GM13977 (cell line): ENCODE data around the gene RASGRF2.
"Not testable (repeated sequence)": the region's sequence is repeated elsewhere in the genome, so short reads cannot be mapped to it uniquely, and the experiment has no call there.

Experiments
- DNase-seq: peaks from one replicate; pipeline ENCODE4 v3.0.0; 2012; ENCODE audit warnings: low spot score
- in situ Hi-C: fragments of 300-500 bp; cut with MboI; formaldehyde crosslinking; loops from one replicate; pipeline ENCODE4 v1.12.0; 2022; ENCODE audit warnings: low sequenced_read_pairs, low pct_unique_long_range_greater_than_20kb, mixed read lengths, inconsistent platforms; ENCODE audit not compliant: unreplicated experiment
- TF ChIP-seq, protein P1 (sequence below): IDR thresholded peaks from 2 replicates; pipeline ENCODE4 v1.5.1; 2012; ENCODE audit warnings: mild to moderate bottlenecking, control low read depth; ENCODE audit not compliant: insufficient read depth; ENCODE audit errors: extremely low read depth, missing control alignments

Gene RASGRF2

DNA sequence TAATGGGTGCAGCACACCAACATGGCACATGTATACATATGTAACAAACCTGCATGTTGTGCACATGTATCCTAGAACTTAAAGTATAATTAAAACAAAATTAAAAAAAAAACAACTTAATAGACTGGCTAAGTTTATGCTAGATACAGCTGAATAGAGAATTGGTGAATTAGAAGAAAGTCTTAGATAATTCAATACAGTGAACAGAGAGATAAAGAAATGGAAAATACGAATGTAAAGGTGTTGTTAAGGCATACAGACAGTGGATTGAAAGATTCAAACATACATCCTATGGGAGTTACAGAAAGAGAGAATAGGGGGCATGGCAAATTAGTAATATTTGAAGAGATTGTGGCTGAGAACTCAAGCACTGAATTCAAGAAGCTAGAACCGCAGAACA lies 75.4 kb downstream of the RASGRF2 start:
- TF ChIP-seq, protein P1, sequence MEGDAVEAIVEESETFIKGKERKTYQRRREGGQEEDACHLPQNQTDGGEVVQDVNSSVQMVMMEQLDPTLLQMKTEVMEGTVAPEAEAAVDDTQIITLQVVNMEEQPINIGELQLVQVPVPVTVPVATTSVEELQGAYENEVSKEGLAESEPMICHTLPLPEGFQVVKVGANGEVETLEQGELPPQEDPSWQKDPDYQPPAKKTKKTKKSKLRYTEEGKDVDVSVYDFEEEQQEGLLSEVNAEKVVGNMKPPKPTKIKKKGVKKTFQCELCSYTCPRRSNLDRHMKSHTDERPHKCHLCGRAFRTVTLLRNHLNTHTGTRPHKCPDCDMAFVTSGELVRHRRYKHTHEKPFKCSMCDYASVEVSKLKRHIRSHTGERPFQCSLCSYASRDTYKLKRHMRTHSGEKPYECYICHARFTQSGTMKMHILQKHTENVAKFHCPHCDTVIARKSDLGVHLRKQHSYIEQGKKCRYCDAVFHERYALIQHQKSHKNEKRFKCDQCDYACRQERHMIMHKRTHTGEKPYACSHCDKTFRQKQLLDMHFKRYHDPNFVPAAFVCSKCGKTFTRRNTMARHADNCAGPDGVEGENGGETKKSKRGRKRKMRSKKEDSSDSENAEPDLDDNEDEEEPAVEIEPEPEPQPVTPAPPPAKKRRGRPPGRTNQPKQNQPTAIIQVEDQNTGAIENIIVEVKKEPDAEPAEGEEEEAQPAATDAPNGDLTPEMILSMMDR: no peak
- DNase-seq: no peak
- in situ Hi-C loops: no loop called here

DNA sequence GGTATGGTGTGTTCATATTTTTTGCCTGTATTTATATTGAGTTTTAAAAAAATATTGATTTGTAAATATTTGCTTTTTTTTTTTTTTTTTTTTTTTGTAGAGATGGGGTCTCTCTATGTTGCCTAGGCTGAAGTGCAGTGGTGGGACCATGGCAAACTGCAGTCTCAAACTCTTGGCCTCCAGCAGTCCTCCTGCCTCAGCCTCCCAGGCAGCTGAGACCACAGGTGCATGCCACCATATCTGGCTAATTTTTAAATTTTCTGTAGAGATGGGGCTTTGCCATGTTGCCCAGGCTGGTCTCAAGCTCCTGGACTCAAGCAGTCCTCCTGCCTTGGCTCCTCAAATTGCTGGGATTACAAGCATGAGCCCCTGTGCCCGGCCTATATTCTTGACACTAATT lies 78.3 kb downstream of the RASGRF2 start:
- TF ChIP-seq, protein P1: no peak
- DNase-seq: no peak
- in situ Hi-C loops: no loop called here

DNA sequence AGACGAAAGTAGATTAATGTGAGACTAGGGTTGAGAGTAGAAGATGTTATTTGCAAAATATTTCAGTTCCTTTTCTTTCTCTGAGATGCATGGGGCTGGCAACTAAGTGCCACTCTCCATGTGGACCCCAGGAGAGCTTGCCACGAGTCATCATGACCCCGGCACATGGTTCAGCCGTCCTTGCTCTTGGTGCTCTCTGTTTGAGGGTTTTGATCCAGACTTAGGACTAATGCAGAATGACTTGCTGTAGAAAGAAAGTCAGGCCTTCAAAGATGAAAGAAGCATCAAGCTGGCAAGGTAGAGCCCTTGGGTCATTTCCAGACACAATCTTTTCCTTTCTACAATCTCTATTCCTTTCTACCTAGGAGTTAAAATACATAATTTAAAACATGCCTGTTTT lies 84.7 kb downstream of the RASGRF2 start:
- TF ChIP-seq, protein P1: no peak
- no peak for DNase-seq
- in situ Hi-C loops: no loop called here

DNA sequence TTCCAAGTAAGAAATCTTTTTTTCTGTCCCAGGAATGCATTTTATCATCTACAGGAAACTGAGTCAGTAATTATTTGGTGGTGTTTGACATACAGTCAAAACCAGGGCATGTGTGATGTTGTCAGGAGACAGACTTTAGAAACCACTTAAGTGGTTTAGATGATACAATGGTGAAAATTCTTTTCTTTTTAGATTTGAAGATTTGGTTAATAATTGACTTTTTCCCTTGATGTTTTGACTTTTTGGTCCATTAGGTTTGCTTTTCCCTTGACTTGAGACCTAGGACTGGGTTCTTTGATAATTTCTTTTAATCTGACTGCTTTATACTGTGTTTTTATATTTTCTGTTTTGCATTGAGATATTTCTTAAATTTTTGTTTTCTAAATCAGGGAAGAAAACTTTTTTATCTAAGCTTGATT lies 85.2 kb downstream of the RASGRF2 start:
- in situ Hi-C loops: no loop called here

DNA sequence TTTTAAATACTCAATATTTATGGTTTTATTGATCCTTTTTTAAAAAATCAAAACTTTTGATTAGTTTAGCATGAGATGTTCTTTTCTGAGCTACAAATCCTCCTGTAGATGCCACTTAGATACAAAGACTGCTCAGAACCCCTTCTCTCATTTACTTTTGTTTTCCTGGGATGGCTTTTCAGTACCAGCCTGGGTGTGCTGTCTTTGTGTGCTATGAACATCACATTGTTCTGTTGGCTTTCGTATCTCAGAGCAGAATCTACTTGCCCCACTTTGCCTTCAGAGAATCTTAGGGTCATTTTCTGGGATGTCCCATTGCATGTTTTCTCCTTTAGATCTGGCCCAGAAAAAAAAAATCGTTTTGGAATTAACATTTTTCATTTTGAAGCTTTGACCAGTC lies 85.9 kb downstream of the RASGRF2 start:
- in situ Hi-C loops: no loop called here
- TF ChIP-seq, protein P1: no peak
- DNase-seq: no peak

More for the DNA sequence above, 85.2 kb downstream of the RASGRF2 start:
- TF ChIP-seq, protein P1: no peak
- no peak for DNase-seq

DNA sequence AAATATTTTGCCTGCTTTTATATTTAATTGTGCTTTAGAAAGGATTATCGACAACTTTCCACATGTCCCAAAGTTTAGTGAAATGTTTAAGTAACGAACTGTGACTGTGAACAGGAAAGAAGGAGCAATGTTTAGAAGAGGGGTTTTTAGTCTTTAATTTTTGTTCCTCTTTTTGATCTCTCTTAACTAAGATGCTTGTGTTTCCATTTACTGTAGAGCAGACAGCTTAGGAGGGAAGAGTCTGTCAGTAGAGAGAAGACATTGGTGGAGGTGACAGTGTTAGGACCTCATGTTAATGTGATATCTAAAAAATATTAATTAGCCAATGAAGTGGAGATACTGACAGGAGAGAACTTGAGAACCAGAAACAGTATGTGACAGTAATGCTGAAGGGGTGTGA lies 92.2 kb downstream of the RASGRF2 start:
- TF ChIP-seq, protein P1: no peak
- in situ Hi-C loops: no loop called here
- no peak for DNase-seq

DNA sequence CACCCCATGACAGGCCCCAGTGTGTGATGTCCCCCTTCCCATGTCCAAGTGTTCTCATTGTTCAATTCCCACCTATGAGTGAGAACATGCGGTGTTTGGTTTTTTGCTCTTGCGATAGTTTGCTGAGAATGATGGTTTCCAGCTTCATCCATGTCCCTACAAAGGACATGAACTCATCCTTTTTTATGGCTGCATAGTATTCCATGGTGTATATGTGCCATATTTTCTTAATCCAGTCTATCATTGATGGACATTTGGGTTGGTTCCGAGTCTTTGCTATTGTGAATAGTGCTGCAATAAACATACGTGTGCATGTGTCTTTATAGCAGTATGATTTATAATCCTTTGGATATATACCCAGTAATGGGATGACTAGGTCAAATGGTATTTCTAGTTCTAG lies 93.1 kb downstream of the RASGRF2 start:
- in situ Hi-C loops, DNase-seq: not testable (repeated sequence)
